NCI-H446 treated with DMSO at 0.1 percent for 48 hours (cell line): ENCODE results near the gene CCL27.
A peak's percentile ranks its signal among the peaks of the same experiment; 100 is the strongest.

ENCODE experiments used
- DNase-seq: peaks from one replicate; lab custom pipeline; 2025; lab: John Stamatoyannopoulos, UW

CCL27 gene

DNA sequence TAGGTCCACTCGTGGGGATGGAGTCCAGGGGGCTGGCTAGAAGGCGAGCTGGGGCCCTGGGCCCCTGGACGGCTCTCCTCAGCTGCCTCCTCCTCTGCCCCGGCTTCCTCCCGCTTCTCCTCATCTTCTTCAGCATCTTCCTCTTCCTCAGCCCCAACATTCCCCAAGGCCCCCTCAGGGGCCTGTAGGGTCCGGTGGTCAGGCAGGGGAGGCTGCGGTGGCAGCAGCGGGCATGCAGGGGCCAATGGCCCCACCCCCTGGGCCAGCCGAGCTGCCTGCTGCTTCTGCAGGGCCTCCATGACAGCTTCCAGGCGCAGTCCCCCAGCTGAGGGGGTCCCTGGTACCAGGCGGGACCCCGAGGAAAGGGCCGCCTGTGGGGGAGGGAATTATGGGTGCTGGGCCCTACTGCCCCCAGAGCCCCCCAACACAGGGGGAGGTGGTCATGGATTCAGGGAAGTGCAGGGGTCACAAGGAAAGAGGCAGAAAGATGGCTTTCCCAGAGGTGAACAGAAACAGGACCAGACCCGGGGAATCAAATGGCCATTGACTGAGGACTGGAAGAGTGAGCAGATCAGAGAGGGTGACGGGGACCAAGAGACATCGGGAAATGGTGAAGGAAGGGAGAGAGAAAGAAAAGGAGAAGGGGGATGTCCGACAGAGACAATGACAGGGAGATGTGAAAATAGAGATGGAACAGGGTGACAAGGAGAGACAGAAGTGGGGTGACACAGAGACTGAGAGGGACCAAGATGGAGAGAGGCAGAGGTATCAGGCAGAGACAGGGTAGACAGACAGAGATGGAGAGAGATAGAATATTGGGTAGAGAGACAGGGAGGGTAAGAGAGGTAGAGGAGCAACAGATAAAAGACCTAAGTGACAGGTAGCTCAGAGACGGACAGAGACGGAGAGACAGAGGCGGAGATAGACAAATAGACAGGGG lies 34.5 kb downstream of the CCL27 start:
- DNase-seq, result no peak

DNA sequence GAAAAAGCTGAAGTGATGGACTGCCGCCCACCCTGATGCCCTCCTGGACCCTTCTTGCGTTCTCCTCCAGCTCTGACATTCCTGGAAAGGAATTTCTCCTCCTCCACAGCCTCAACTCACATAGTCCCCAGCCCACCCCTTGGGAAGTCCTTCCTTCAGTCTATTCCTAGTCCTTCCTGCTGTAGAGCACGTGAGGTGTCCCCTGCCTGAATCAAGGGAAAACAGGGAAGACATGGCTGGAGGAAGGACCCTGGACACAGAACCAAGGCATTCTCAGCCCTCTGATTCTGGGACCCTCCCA lies 37.3 kb downstream of the CCL27 start:
- DNase-seq, result no peak

DNA sequence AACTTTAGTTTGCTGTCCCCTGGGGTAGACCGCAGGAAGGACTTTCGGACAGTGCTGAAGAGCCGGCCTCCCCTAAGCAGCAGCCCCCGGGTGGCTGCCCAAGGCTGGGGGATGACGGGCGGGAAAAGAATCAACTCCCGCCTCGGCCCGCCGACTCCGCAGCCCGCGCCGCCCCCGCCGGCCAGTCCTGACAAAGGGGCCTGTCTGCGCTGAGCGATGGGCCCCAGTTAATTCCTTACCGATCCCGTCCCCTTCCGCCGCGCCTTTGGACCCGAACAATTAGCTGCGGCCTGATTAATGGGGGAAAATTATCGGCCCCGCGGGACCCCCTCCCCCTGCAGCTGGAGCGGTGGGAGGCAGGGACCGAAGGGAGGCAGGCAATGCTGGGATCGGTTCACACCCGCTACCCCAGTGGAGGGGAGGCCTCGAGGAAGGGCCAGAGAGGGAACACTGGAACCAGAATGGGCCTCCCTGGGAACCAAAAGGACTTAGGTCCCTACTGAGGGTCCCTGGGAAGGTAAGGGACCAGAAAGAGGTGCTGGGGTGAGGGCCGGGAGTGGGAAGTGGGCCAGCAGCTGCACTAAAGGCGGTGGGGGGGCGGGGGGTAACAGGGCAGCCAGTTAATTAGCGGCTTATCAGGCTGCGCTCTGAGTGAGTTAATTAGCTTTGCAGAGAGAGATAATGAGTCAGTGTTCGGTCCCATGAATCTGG lies 37.8 kb downstream of the CCL27 start:
- no peak for DNase-seq

DNA sequence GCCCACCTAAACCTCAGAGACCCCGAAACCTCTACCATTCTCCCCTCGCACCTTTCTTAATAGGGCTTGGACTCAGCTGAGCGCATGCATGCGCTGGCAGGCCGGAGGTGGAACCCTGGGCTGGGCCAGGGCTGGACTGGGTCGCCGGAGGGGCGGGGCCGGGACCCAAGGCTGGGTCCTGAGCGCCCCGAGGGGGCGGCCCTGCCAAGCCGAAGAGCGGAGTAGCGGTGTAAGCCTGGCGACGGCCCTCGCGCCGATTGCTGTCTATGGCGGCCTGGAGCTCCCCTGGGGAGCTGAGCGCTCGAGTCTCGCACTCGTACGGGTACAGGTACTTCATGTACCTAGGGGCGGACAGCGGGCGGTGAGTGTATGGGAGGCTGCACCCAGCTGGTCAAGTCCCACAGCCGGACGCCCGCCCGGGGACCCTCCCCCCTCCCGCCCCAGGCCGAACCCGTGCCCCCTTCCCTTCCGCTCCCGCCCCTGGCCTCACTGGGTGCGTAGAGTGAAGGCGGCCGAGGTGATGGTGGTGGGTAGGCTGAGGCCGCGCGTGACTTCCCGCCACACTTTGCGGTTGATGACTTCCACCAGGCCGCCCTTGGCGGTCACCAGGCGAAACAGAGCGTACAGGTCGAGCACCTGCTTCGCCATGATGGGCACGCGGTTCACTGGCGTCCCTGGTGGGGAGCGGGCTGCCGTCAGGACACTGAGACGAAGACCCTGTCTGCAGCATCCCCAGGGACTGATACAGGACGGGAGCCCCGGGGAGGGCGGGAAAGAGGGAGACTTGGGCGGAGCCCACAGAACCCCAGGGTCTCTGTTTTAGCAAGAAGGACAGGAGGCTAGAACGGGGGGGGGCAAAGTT lies 38.9 kb downstream of the CCL27 start:
- no peak for DNase-seq

DNA sequence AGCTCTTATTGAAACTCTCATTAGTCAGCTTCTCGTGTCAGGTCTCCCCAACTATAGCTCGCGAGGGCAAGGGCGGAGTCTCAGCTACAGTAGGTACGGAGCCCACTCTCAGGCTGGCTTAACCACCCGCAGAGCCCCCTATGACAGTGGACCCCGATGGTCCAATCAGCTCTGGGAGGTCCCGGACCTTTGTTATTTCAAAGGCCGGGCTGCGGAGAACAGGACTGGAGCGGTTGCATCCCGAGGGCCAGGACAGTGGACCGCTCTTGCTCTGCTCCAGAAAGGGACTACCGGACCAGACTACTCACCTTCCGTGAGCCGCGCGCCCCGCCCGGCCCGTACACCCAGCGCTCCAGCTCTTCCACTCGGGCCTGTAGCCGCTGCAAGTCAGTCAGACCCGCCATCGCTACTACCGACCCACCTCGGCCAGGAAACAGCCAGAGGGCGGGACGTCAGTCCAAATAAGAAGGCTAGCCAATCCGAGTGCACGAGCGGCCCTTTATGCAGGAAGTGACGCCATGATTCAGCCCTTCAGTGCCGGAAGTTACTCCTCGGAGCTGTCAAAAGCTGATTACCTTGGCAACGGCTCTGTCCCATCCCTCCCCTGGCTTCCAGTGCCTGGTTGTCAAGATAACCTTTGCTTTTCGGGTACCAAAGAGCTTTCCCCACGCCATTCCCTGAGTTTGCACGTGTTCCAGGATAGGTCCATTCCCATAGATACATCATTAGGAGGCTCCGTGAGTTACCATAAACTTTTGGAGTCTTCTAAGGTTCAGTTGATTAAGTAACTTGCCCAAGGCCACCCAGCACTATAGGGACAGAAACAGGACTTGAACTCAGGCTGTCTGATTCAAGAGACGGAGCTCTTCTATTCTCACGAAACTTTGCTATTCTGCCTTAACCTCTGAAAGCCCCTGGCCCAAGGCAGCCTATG lies 42.1 kb downstream of the CCL27 start, which contains the start of gene DCTN3:
DCTN3 (minus strand) TSS at position 435 of the 934 bp plus-strand sequence; CDS start at position 404, 31 bp downstream.
- DNase-seq, result peak; percentile 92

DNA sequence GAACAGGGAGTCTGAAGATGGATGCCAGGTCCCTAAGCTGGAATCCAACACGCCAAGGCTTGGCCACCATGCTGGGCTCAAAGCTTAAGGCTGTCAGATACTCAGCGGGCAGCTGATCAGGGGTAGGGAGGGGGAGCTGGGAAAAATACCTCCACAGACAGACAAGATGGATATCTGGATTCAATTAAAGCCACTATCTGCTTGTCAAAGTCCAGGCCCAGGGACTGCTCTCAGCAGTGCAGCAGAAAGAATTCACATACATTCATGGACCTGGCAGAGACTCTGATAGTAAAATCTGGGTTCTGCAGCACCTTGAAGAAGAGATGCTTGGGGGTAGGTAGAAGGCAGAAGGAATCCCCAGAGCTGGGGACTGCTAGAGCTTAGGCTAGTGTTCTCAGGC lies 47.3 kb downstream of the CCL27 start:
- DNase-seq, result no peak

DNA sequence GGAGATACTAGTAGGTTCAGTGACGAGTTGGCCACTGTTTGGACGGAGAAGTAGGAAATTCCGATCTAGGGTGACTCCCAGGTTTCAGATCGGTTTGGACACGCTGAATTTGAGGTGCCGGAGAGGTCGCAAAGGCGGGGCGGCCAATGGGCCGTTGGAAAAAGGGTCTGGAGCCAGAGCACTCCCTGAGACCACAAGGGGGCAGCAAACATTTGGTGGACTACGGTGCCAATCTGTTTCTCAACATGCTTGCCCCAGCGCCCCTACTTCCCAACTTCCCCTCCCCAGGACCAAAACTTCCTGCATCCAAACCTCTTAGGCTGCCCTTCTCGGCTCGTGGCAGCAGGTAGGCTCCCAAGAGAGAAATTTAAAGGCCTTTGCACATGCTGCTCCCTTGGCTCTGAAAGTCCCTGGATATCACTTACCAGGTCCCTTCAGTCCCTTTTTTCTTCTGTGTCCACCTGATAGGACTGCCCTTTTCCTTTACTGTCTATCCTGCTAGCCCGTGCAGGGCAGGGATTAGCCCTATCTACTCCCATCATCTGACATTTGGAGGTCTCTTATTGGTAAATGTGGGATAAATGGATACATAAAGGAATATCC lies 49.6 kb downstream of the CCL27 start:
- DNase-seq, result peak; percentile 56
